C4-2B (cell line): Measurements from ENCODE around the gene WDR4.
"Not testable (repeated sequence)": the region's sequence is repeated elsewhere in the genome, so short reads cannot be mapped to it uniquely, and the experiment has no call there.

Experiments used
- H3K27ac ChIP-seq: fragments of 450-650 bp; 2 replicates; pipeline ENCODE4 v1.5.1; 2017
- ZFX ChIP-seq: fragments of 450-650 bp; IDR thresholded peaks from 2 replicates; pipeline ENCODE4 v1.6.1; 2017
- TF ChIP-seq, protein P1 (sequence below): fragments of 450-650 bp; conservative IDR thresholded peaks from 2 replicates; pipeline ENCODE4 v1.5.1; 2017; ENCODE audit warnings: mild to moderate bottlenecking

WDR4 gene

DNA sequence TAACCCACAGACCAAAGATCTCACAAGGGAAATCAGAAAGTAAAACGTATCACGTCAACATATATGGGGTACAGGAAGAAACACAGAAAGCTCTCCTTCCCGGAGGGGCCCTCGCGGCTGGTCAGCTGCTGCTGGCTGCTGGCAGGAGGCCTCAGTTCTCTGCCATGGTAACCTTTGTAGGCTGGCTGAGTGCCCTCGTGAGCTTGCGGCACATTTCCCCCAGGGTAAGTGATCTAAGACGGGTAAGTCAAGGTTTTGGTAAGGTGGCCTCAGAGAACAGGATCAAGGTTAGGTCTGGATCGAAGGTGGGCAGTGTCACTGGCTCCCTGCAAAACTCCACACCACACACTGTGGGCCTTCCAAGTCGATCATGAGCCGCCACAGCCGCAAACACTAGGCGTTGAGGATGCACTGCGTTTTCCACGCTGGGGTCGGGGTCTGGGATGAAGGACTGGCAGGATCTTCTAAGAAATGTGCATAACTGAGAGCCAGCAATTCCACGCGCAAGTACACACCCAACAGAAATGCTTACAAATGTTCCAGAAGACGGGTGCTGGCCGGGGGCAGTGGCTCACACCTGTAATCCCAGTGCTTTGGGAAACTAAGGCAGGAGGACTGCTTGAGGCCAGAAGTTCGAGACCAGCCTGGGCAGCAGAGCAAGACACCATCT lies 33.9 kb downstream of the WDR4 start:
- TF ChIP-seq, protein P1, sequence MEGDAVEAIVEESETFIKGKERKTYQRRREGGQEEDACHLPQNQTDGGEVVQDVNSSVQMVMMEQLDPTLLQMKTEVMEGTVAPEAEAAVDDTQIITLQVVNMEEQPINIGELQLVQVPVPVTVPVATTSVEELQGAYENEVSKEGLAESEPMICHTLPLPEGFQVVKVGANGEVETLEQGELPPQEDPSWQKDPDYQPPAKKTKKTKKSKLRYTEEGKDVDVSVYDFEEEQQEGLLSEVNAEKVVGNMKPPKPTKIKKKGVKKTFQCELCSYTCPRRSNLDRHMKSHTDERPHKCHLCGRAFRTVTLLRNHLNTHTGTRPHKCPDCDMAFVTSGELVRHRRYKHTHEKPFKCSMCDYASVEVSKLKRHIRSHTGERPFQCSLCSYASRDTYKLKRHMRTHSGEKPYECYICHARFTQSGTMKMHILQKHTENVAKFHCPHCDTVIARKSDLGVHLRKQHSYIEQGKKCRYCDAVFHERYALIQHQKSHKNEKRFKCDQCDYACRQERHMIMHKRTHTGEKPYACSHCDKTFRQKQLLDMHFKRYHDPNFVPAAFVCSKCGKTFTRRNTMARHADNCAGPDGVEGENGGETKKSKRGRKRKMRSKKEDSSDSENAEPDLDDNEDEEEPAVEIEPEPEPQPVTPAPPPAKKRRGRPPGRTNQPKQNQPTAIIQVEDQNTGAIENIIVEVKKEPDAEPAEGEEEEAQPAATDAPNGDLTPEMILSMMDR = no peak
- TF ChIP-seq ZFX = no peak
- peak overlapping the region; percentile 38 for H3K27ac ChIP-seq

DNA sequence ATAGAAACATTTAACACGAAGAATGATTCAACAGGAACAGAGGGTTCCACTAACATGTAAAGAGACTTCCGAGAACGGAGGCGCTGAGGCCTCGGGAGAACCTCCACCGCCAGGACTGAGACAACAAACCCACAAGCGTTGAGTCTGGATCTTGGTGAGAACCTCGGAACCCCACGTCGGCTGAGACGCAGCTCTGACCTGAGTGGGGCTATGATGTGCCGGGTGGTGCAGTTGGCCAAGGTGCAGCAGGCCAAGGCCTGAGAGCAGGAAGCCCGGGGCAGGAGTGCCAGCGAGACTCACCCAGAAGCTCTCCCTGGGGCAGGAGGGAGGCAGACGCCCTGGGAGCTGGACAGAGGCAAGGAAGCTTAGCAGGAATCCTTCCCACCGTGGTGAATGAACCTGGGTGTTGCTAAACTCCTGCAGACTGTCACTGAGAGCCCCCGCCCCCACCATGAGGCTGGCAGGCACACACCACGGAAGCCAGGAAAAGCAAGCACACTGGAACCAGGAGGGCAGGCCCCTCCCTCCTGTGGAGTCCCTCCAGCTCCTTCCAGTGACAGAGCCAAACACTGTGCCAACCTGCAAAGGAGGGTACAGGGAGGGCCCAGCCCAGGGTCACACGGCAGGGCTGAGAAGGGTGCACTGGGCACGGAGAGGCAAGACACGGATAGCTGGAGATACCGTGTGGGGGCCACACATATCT lies 34.8 kb downstream of the WDR4 start:
- TF ChIP-seq, protein P1 = no peak
- TF ChIP-seq ZFX = no peak
- H3K27ac ChIP-seq = peak overlapping the region; percentile 38

DNA sequence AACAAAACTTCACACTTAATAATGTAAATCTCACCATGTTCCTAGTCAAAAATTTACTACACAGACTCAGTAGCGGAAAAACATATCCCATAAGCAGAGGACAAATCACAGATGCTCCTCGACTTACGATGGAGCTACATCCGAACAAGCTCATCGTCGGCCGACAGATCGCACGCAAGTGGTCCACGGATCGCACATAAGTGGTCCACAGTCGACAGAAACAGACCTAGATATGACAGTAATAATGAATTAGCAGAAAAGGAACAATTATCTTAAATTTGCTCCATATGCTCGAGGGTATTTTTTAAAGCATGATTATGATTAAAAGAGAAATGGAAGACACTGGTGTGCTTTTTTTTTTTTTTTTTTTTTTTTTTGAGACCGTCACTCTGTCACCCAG lies 36.3 kb downstream of the WDR4 start:
- TF ChIP-seq ZFX = no peak
- TF ChIP-seq, protein P1 = no peak
- H3K27ac ChIP-seq = no peak overlapping the region

DNA sequence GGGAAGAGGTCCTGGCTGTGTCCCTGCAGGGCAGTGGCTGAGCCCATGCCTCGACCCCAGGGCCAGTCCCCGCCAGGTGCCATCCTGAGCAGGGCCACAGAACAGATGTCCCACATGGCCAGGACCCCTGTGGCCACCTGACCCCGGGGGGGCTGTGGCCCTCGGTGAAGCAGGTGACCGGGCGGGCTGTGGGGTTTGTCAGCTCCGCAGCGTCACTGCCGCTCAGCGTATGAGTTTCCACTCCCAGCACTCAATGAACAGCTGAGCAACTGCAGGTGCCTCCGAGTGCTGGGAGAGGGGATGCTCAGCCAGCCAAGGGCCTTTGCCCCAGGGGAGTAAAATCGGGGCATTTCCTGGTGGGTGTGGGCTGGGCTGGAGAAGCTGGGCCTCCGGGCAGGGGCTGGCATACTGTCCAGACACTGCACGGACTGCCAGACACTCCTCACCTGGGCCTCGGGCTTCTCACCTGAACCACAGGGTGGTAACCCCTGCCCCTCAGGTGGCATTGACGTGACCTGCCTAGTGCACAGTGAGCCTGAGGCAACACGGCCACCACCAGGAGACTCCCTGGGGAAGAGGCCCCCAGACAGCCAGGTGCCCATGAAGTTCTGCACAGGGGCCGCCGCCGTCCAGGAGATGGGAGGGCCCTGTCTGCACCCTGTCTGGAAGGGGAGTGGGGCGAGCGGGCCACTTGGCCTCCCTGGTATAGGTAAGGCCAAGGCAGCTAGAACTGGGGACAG lies 37.3 kb downstream of the WDR4 start:
- H3K27ac ChIP-seq = not testable (repeated sequence)

DNA sequence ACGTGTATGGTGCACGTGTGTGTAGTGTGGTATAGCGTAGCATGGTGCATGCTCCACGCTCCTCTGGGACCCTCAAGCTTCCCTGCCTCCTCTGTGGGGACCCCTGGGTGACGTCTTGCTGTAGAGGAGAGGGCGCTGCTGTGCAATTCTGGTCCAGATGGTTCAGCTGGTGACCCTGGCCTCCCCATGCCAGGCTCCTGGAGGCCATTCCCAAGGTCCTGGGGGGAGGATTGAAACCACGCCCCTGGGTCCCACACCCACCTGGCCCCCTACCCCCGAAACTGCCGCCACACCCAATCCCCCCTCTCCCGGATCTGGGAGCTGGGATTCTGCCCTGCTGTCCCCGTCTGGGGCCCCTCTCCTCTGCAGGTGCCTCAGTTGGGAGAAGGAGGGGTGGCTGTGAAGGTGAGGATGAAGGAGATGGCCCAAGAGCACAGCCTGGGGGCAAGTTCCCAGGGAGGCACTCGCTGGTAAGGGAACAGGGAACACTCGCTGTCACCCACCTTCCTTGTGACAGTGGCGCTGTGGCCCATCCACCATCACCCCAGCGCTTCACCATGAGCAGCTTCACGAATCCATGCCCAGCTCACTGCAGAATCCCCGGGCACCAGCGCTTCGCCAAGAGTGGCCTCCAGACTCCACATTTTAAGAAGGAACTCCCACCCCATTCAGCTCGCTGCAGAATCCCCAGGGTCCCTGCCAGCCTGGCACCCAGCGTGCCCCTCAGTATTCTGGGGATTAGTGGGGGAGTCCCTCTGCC lies 38.0 kb downstream of the WDR4 start:
- no peak overlapping the region for H3K27ac ChIP-seq
- TF ChIP-seq ZFX = no peak
- TF ChIP-seq, protein P1 = no peak

DNA sequence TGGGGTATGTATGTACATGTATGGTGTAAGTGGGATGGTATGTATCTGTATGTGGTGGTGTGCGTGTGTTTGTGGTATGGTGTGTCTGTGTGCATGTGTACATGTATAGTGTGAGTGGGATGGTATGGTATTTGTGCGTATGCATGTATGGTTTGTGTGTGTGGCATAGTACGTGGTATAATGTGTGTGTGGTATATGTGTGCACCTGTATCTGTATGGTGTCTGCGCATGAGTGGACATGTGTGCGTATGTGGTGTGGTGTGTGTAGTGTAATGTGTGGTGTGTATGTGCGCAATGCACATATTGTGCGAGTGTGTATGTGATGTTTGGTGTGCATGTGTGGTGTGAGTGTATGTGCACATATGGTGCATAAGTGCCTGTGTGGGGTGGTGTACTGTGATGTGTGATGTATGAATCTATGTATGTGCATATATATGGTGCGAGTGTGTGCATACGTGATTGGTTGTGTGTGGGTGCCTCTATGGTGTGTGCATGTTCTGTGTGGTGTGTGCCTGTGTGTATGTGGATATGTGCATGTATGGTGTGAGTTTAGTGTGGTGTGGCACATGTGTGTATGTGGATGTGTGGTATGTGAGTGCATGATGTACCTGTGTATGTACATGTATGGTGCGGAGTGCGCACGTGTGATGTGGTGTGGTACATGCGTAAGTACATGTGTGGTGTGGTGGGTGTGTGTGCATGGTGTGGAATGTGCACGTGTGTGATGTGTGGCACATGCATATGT lies 38.8 kb downstream of the WDR4 start:
- TF ChIP-seq ZFX = no peak
- TF ChIP-seq, protein P1 = no peak
- no peak overlapping the region for H3K27ac ChIP-seq
